K562 (cell line): ENCODE results near the gene STOM. TPM values are rescaled to one million over a fixed set of nuclear protein-coding genes. Genes with fewer than 3 reads are reported as not detected.
A peak's percentile ranks its signal among the peaks of the same experiment; 100 is the strongest.

Source experiments
- ATAC-seq: fragments of 200-7000 bp; cut with Tn5 transposase; 3 replicates; pipeline ENCODE4 v1.9.1; 2020; ENCODE audit warnings: moderate library complexity
- Bru-seq: library from RNA; stranded (reverse); fragments of 400-500 nt; gene quantifications from one replicate; lab custom pipeline; 2021; lab: Mats Ljungman, UMichigan
- BruChase-seq, 2 experiments: library from RNA; stranded (reverse); fragments of 400-500 nt; gene quantifications; one replicate each; lab custom pipeline; 2021; lab: Mats Ljungman, UMichigan
- BruUV-seq: library from RNA; stranded (reverse); fragments of 400-500 nt; replicated peaks from 2 replicates; lab custom pipeline; 2021; lab: Mats Ljungman, UMichigan
- CTCF ChIA-PET: fragments of 300-600 bp; formaldehyde crosslinking; extraction: SDS; loops from one replicate; lab custom pipeline; 2021; ENCODE audit warnings: low intra/inter-chr PET ratio; lab: Yijun Ruan, JAX
- POLR2A ChIA-PET: fragments of 300-600, 350-650 bp; sonication (Branson Sonifier 250); formaldehyde crosslinking; extraction: SDS; loops from one replicate; lab custom pipeline; 2021; ENCODE audit warnings: antibody characterized with exemption, inconsistent platforms; lab: Yijun Ruan, JAX
- DNase-seq, 4 experiments: peaks; one replicate each; pipeline versions ENCODE4 v3.0.0 to v3.0.0-alpha.2; 2011 to 2018; ENCODE audit warnings: low spot score in 3 of 4, mixed read lengths in 3 of 4; ENCODE audit errors: extremely low read depth in 1 of 4
- FAIRE-seq: peaks from 2 replicates; lab custom pipeline; 2011; peaks lifted over from hg19 to GRCh38; lab: Jason Lieb, UNC
- H2AFZ ChIP-seq: 2 replicates; pipeline ENCODE4 v1.6.0; 2011; ENCODE audit warnings: low read depth, low read length, control low read depth, inconsistent platforms
- H3K27ac ChIP-seq: fragments of 200-600 bp; 3 replicates; pipeline ENCODE4 v1.8.0; 2011; ENCODE audit warnings: low read depth, mild to moderate bottlenecking, control low read depth, inconsistent platforms, low read length, moderate library complexity, mixed read lengths; ENCODE audit errors: extremely low read depth
- H3K27me3 ChIP-seq, 2 experiments: fragments of 300-600 bp in 1 of 2; 2 replicates in 1 of 2; 3 replicates in 1 of 2; pipeline versions ENCODE4 v1.6.0 to v1.8.0; 2011; ENCODE audit warnings: inconsistent platforms in 2 of 2, low read length in 2 of 2, mild to moderate bottlenecking in 1 of 2, mixed read lengths in 1 of 2, moderate library complexity in 1 of 2; ENCODE audit not compliant: control insufficient read depth in 2 of 2, insufficient read depth in 2 of 2
- H3K36me3 ChIP-seq: fragments of 300-600 bp; 3 replicates; pipeline ENCODE4 v1.8.0; 2011; ENCODE audit warnings: mild to moderate bottlenecking, low read length, inconsistent platforms; ENCODE audit not compliant: control insufficient read depth, insufficient read depth
- H3K4me1 ChIP-seq, 2 experiments: fragments of 200-600 bp in 1 of 2; replicated peaks in 1 of 2; 2 replicates in 1 of 2; 3 replicates in 1 of 2; pipeline versions ENCODE4 v1.5.1 to v1.8.0; 2011; ENCODE audit warnings: inconsistent platforms in 2 of 2, low read length in 2 of 2, mild to moderate bottlenecking in 1 of 2, mixed read lengths in 1 of 2, moderate library complexity in 1 of 2; ENCODE audit not compliant: control insufficient read depth in 2 of 2, insufficient read depth in 2 of 2
- H3K4me2 ChIP-seq: 2 replicates; pipeline ENCODE4 v1.6.1; 2011; ENCODE audit warnings: low read length, control low read depth, inconsistent platforms, mixed read lengths; ENCODE audit not compliant: insufficient read depth
- H3K4me3 ChIP-seq: fragments of 200-600 bp; sonication (generic), shearing (Covaris generic); 2 replicates; pipeline ENCODE4 v1.5.1; 2016; ENCODE audit warnings: control low read depth, inconsistent platforms
- H3K79me2 ChIP-seq: fragments of 200-600 bp; 3 replicates; pipeline ENCODE4 v1.8.0; 2011; ENCODE audit warnings: low read length, inconsistent platforms; ENCODE audit not compliant: control insufficient read depth, insufficient read depth
- H3K9ac ChIP-seq, 2 experiments: 2 replicates each; pipeline versions ENCODE4 v1.6.0 to v1.6.1; 2011; ENCODE audit warnings: low read depth in 2 of 2, low read length in 2 of 2, control low read depth in 1 of 2, inconsistent platforms in 1 of 2, mild to moderate bottlenecking in 1 of 2, mixed read lengths in 1 of 2; ENCODE audit not compliant: insufficient read depth in 1 of 2
- H3K9me1 ChIP-seq: one replicate; pipeline ENCODE4 v1.6.0; 2011; ENCODE audit warnings: inconsistent platforms, mild to moderate bottlenecking, low read length, moderate library complexity; ENCODE audit not compliant: control insufficient read depth, insufficient read depth
- H3K9me3 ChIP-seq: replicated peaks from 2 replicates; pipeline ENCODE4 v1.5.1; 2011; ENCODE audit warnings: low read depth, low read length, inconsistent platforms; ENCODE audit not compliant: control insufficient read depth, insufficient read depth
- H4K20me1 ChIP-seq: replicated peaks from 2 replicates; pipeline ENCODE4 v1.6.1; 2011; ENCODE audit warnings: low read length, inconsistent platforms, mixed read lengths; ENCODE audit not compliant: control insufficient read depth, insufficient read depth
- ILF3 ChIP-seq: fragments of 450-650 bp; IDR thresholded peaks from 2 replicates; pipeline ENCODE4 v1.6.1; 2018; ENCODE audit warnings: antibody characterized with exemption, mild to moderate bottlenecking, moderate library complexity, borderline replicate concordance
- PTRF ChIP-seq: fragments of 450-650 bp; IDR thresholded peaks from 2 replicates; pipeline ENCODE4 v1.6.1; 2016; ENCODE audit warnings: mild to moderate bottlenecking, missing genetic modification characterization, missing compliant biosample characterization
- STAG1 ChIP-seq: sonication (generic); formaldehyde crosslinking; IDR thresholded peaks from 2 replicates; pipeline ENCODE4 v1.5.0; 2020; ENCODE audit warnings: missing genetic modification reagents, borderline replicate concordance
- TAL1 ChIP-seq: fragments of 450-650 bp; IDR thresholded peaks from 2 replicates; pipeline ENCODE4 v1.6.1; 2016; ENCODE audit warnings: mild to moderate bottlenecking
- ZBTB43 ChIP-seq: sonication (generic); formaldehyde crosslinking; IDR thresholded peaks from 2 replicates; pipeline ENCODE4 v1.8.0; 2023; ENCODE audit warnings: mild to moderate bottlenecking, missing genetic modification reagents
- ZC3H4 ChIP-seq: sonication (generic); formaldehyde crosslinking; IDR thresholded peaks from 2 replicates; pipeline ENCODE4 v1.9.0; 2021; ENCODE audit warnings: missing genetic modification reagents, borderline replicate concordance
- ZNF280B ChIP-seq: fragments of 250-450 bp; sonication (Bioruptor Pico); IDR thresholded peaks from 2 replicates; pipeline ENCODE4 v1.5.1; 2021; ENCODE audit warnings: mild to moderate bottlenecking
- ZNF507 ChIP-seq: conservative IDR thresholded peaks from 2 replicates; pipeline ENCODE4 v1.6.1; 2017; ENCODE audit warnings: missing genetic modification characterization, missing compliant biosample characterization
- WGBS: fragments of 100-300 bp; shearing (Covaris generic); methylation state at CpG from one replicate; pipeline ENCODE4 v1.1.6; 2016; ENCODE audit warnings: low coverage, mixed read lengths; ENCODE audit not compliant: insufficient coverage; ENCODE audit errors: missing lambda C conversion rate; 5-methylcytosine and 5-hydroxymethylcytosine counted together
- in situ Hi-C: fragments of 300-500 bp; cut with MboI; formaldehyde crosslinking; loops from 4 replicates; pipeline ENCODE4 v1.15.0; 2018; ENCODE audit warnings: inconsistent platforms, mixed read lengths
- intact Hi-C: fragments of 100-400 bp; cut with micrococcal nuclease; formaldehyde crosslinking; loops from 2 replicates; pipeline ENCODE4 v1.14.2; 2022
- long read RNA-seq, 3 experiments: library from polyadenylated mRNA in 2 of 3; library from RNA in 1 of 3; unstranded in 2 of 3; stranded (forward) in 1 of 3; transcript quantifications; one replicate each; pipeline ENCODE4 v2.0.0, GENCODE V29; 2019 to 2022
- polyA minus RNA-seq, 3 experiments: library from RNA; depleted of rRNA, polyadenylated mRNA; stranded (reverse); fragments of >200 nt; gene quantifications; 2 replicates each; pipeline ENCODE4 v1.2.3, GENCODE V29; 2011
- polyA plus RNA-seq, 8 experiments: library from polyadenylated mRNA; depleted of rRNA in 4 of 8; stranded (reverse) in 5 of 8; unstranded in 3 of 8; fragments of >200 nt; fragmentation: Nextera tagmentation in 2 of 8; fragmentation: Illumina TruSeq in 1 of 8; extraction: Ambion mirVana in 2 of 8; extraction: Trizol in 1 of 8; gene quantifications; 2 replicates each; pipeline versions ENCODE4 v1.2.1 to v1.2.3, GENCODE V29; 2011 to 2014; ENCODE audit warnings: inconsistent platforms in 1 of 8, missing spikeins in 1 of 8
- total RNA-seq, 7 experiments: library from RNA; depleted of rRNA in 6 of 7; stranded (reverse); fragments of >200 nt in 6 of 7; fragmentation: Illumina TruSeq in 2 of 7; extraction: Trizol in 2 of 7; gene quantifications; 2 replicates each; pipeline versions ENCODE4 v1.2.1 to v1.2.3, GENCODE V29; 2011 to 2021; ENCODE audit warnings: low replicate concordance in 1 of 7
- TF ChIP-seq, protein P1 (sequence below): sonication (generic); formaldehyde crosslinking; IDR thresholded peaks from 2 replicates; pipeline ENCODE4 v1.8.1; 2023; ENCODE audit warnings: mild to moderate bottlenecking, missing genetic modification reagents

The STOM gene, protein sequence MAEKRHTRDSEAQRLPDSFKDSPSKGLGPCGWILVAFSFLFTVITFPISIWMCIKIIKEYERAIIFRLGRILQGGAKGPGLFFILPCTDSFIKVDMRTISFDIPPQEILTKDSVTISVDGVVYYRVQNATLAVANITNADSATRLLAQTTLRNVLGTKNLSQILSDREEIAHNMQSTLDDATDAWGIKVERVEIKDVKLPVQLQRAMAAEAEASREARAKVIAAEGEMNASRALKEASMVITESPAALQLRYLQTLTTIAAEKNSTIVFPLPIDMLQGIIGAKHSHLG
- 57.6 and 69.2 TPM in 2 replicates for total RNA-seq (2011; cell fraction: chromatin; rRNA removed; ENCODE audit: low replicate concordance)
- total RNA-seq (2011; cell fraction: nucleolus; rRNA removed), result 86.6 and 95.4 TPM in 2 replicates
- 109 and 133 TPM in 2 replicates for total RNA-seq (2011; cell fraction: nucleoplasm; rRNA removed)
- total RNA-seq (2014; rRNA removed), result 23.2 and 34.7 TPM in 2 replicates
- total RNA-seq (2014; rRNA removed; fragmentation: Illumina TruSeq; extraction: Trizol), result 43.9 and 52.4 TPM in 2 replicates
- total RNA-seq (2015; rRNA removed; fragmentation: Illumina TruSeq; extraction: Trizol), result 54.4 and 58.1 TPM in 2 replicates
- total RNA-seq (2021), result 56.7 and 56.9 TPM in 2 replicates
- polyA plus RNA-seq (2011; rRNA removed), result 62.6 and 140 TPM in 2 replicates
- 46.5 and 61.5 TPM in 2 replicates for polyA plus RNA-seq (2011; cell fraction: cytosol; rRNA removed)
- polyA plus RNA-seq (2011; cell fraction: nucleus; rRNA removed), result 15.3 and 22.4 TPM in 2 replicates
- 27.0 and 42.0 TPM in 2 replicates for polyA plus RNA-seq (2012)
- 46.9 and 49.4 TPM in 2 replicates for polyA plus RNA-seq (2014; fragmentation: Illumina TruSeq; extraction: Trizol)
- polyA plus RNA-seq (2014; fragmentation: Nextera tagmentation; extraction: Ambion mirVana), result 10 to 100 TPM; 24.6 to 35.8 TPM
- 33.5 and 43.0 TPM in 2 replicates for polyA plus RNA-seq (2014; rRNA removed)
- polyA minus RNA-seq (2011; rRNA and poly(A)+ RNA removed), result 40.2 and 82.5 TPM in 2 replicates
- 37.9 and 62.8 TPM in 2 replicates for polyA minus RNA-seq (2011; cell fraction: cytosol; rRNA and poly(A)+ RNA removed)
- 11.0 and 11.8 TPM in 2 replicates for polyA minus RNA-seq (2011; cell fraction: nucleus; rRNA and poly(A)+ RNA removed)
- Bru-seq, nascent RNA, result percentile 86 among the genes with signal in this experiment
- percentile 74 among the genes with signal in this experiment for BruChase-seq, experiment 1, labeled RNA remaining after a 2-hour chase
- BruChase-seq, experiment 2, labeled RNA remaining after a 6-hour chase, result percentile 76 among the genes with signal in this experiment
- long read RNA-seq, experiment 1, transcript STOM-201 (7 exons, 3,010 nt), result major isoform, 171 of 235 reads
- long read RNA-seq, experiment 1, partial matches to known transcripts, result 20 of 235 reads
- long read RNA-seq, experiment 1, other reads (novel, unspliced or antisense), result 44 of 235 reads
- long read RNA-seq, experiment 2, transcript STOM-201 (7 exons, 3,010 nt), result major isoform, 8 of 34 reads
- long read RNA-seq, experiment 2, partial matches to known transcripts, result 1 of 34 reads
- long read RNA-seq, experiment 2, other reads (novel, unspliced or antisense), result 25 of 34 reads
- long read RNA-seq, experiment 3, transcript STOM-201 (7 exons, 3,010 nt), result major isoform, 35 of 36 reads
- long read RNA-seq, experiment 3, partial matches to known transcripts, result 0 of 36 reads
- long read RNA-seq, experiment 3, other reads (novel, unspliced or antisense), result 1 of 36 reads

- in situ Hi-C loops (no loop called here), intact Hi-C loops (loop anchor here (2.0 kb wide), 1 partner anchor 49 kb away; no protein-coding TSS in a partner anchor)
- POLR2A ChIA-PET, result interaction anchor here (0.8 kb wide), 1 partner anchor 1871 kb away, joined by 3 read pairs; no protein-coding TSS in a partner anchor
- peaks cover 67% of the 10 kb centered on the region for H3K79me2 ChIP-seq
- H3K27me3 ChIP-seq, result no peaks in the 10 kb centered on the region
- ATAC-seq, result peak; percentile 73
- H3K4me1 ChIP-seq, result peaks cover 18 to 33% of the 10 kb centered on the region in 2 experiments
- no peak for FAIRE-seq
- under 1% methylated on average over 32 of the region's 52 CpGs for WGBS
- BruUV-seq, result no TSS peak
- no peaks in the 10 kb centered on the region for H3K9me3 ChIP-seq
- peak in 1 of 4 experiments; percentile 10 for DNase-seq
- H2AFZ ChIP-seq, result peak within 1 kb of the TSS; percentile 89
- H3K27ac ChIP-seq, result peak within 1 kb of the TSS; percentile 99
- CTCF ChIA-PET, result no interaction called here
- H4K20me1 ChIP-seq, result no peaks in the 10 kb centered on the region
- H3K9me1 ChIP-seq, result no peaks in the 10 kb centered on the region
- peaks cover 7% of the 10 kb centered on the region; the same call in 2 of the 3 replicates for H3K36me3 ChIP-seq
- H3K9ac ChIP-seq, result peak within 1 kb of the TSS; percentile 96 to 97
- H3K4me2 ChIP-seq, result peak within 1 kb of the TSS; percentile 93
- peak within 1 kb of the TSS; percentile 77 for H3K4me3 ChIP-seq
- TF ChIP-seq, protein P1, sequence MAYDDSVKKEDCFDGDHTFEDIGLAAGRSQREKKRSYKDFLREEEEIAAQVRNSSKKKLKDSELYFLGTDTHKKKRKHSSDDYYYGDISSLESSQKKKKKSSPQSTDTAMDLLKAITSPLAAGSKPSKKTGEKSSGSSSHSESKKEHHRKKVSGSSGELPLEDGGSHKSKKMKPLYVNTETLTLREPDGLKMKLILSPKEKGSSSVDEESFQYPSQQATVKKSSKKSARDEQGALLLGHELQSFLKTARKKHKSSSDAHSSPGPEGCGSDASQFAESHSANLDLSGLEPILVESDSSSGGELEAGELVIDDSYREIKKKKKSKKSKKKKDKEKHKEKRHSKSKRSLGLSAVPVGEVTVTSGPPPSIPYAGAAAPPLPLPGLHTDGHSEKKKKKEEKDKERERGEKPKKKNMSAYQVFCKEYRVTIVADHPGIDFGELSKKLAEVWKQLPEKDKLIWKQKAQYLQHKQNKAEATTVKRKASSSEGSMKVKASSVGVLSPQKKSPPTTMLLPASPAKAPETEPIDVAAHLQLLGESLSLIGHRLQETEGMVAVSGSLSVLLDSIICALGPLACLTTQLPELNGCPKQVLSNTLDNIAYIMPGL (CRISPR knock-in tag), result 0 out of 2 replicates have a peak, but pooled peaks have one; percentile 17
- TF ChIP-seq ZNF280B (no peak), ILF3 (no peak), STAG1 (CRISPR knock-in tag) (no peak), ZBTB43 (no peak), ZC3H4 (CRISPR knock-in tag) (peak; percentile 48; the same call in 1 of the 2 replicates), TAL1 (0 out of 2 replicates have a peak, but pooled peaks have one; percentile 20), ZNF507 (tag) (no peak), PTRF (tag) (no peak)
These were observed at the start of gene STOM for GRCh38 chr9:121369595-121370265. TSS of gene STOM (minus strand) at chr9:121370250. CDS start at chr9:121370187, 63 bp downstream.
